CD14-positive monocyte (primary cell): Measurements from ENCODE around the gene MORN1. TPM values are rescaled to one million over a fixed set of nuclear protein-coding genes. Genes with fewer than 3 reads are reported as not detected.

Experiments
- DNase-seq, 3 donors: peaks; one replicate each; pipeline ENCODE4 v3.0.0-alpha.2; 2011 to 2022
- H2AFZ ChIP-seq: 2 replicates; pipeline ENCODE4 v1.6.0; 2012; ENCODE audit warnings: mild to moderate bottlenecking, low read depth, low read length, inconsistent platforms; ENCODE audit not compliant: insufficient read depth, poor library complexity, severe bottlenecking
- H3K27ac ChIP-seq, 2 donors: 1 replicate in 1 of 2; 2 replicates in 1 of 2; pipeline ENCODE4 v1.5.1; 2012 to 2013; ENCODE audit warnings: low read length in 2 of 2, control low read depth in 1 of 2, inconsistent platforms in 1 of 2, low read depth in 1 of 2, mild to moderate bottlenecking in 1 of 2
- H3K27me3 ChIP-seq, 2 donors: one replicate each; pipeline versions ENCODE4 v1.6.0 to v1.6.1; 2011 to 2013; ENCODE audit warnings: low read length in 2 of 2; ENCODE audit not compliant: control insufficient read depth in 2 of 2, insufficient read depth in 2 of 2
- H3K36me3 ChIP-seq, 2 donors: replicated peaks in 1 of 2; 1 replicate in 1 of 2; 2 replicates in 1 of 2; pipeline versions ENCODE4 v1.5.1 to v1.6.1; 2012 to 2013; ENCODE audit warnings: low read length in 2 of 2, control low read depth in 1 of 2, inconsistent platforms in 1 of 2, mild to moderate bottlenecking in 1 of 2; ENCODE audit not compliant: insufficient read depth in 2 of 2, control insufficient read depth in 1 of 2
- H3K4me1 ChIP-seq, 2 donors: 1 replicate in 1 of 2; 2 replicates in 1 of 2; pipeline versions ENCODE4 v1.5.1 to v1.6.1; 2012 to 2013; ENCODE audit warnings: low read length in 2 of 2, control low read depth in 1 of 2, inconsistent platforms in 1 of 2, mild to moderate bottlenecking in 1 of 2, moderate library complexity in 1 of 2; ENCODE audit not compliant: insufficient read depth in 2 of 2, control insufficient read depth in 1 of 2
- H3K4me2 ChIP-seq: replicated peaks from 2 replicates; pipeline ENCODE3; 2012; ENCODE audit warnings: low read length, moderate library complexity, mild to moderate bottlenecking; ENCODE audit not compliant: poor library complexity, severe bottlenecking; ENCODE audit errors: extremely low read depth
- H3K4me3 ChIP-seq, 3 experiments: fragments of 200-600 bp in 1 of 3; sonication (generic) in 1 of 3; replicated peaks in 1 of 3; 1 replicate in 2 of 3; 2 replicates in 1 of 3; pipeline ENCODE4 v1.5.1; 2011 to 2013; ENCODE audit warnings: low read length in 3 of 3, mild to moderate bottlenecking in 3 of 3, control low read depth in 2 of 3, low read depth in 2 of 3, inconsistent platforms in 1 of 3, moderate library complexity in 1 of 3
- H3K79me2 ChIP-seq: 2 replicates; pipeline ENCODE4 v1.6.0; 2012; ENCODE audit warnings: mild to moderate bottlenecking, control low read depth, inconsistent platforms, low read length, moderate library complexity; ENCODE audit not compliant: insufficient read depth
- H3K9ac ChIP-seq: 2 replicates; pipeline ENCODE4 v1.6.0; 2017; ENCODE audit warnings: low read length, mild to moderate bottlenecking; ENCODE audit not compliant: insufficient read depth, poor library complexity, severe bottlenecking
- H3K9me3 ChIP-seq, 2 donors: replicated peaks in 1 of 2; 1 replicate in 1 of 2; 2 replicates in 1 of 2; pipeline versions ENCODE4 v1.5.1 to v1.6.1; 2012 to 2013; ENCODE audit warnings: low read length in 2 of 2, control low read depth in 1 of 2; ENCODE audit not compliant: control insufficient read depth in 1 of 2, insufficient read depth in 1 of 2
- H4K20me1 ChIP-seq: 2 replicates; pipeline ENCODE4 v1.6.0; 2012; ENCODE audit warnings: mild to moderate bottlenecking, low read length, control low read depth, moderate library complexity; ENCODE audit not compliant: insufficient read depth
- H3K27ac Mint-ChIP-seq, 7 donors: one replicate each; pipeline ENCODE4 v1.8.0; 2020; ENCODE audit warnings: mild to moderate bottlenecking in 7 of 7, mixed read lengths in 7 of 7, moderate library complexity in 6 of 7, inconsistent platforms in 2 of 7
- H3K27me3 Mint-ChIP-seq, 3 donors: one replicate each; pipeline ENCODE4 v1.8.0; 2021 to 2022; ENCODE audit warnings: low read depth in 3 of 3, mild to moderate bottlenecking in 3 of 3, mixed read lengths in 3 of 3, moderate library complexity in 3 of 3, inconsistent platforms in 1 of 3
- H3K36me3 Mint-ChIP-seq, 2 donors: one replicate each; pipeline ENCODE4 v1.8.0; 2020; ENCODE audit warnings: mixed read lengths in 2 of 2, inconsistent platforms in 1 of 2, mild to moderate bottlenecking in 1 of 2
- H3K4me1 Mint-ChIP-seq: one replicate; pipeline ENCODE4 v1.8.0; 2020; ENCODE audit warnings: mild to moderate bottlenecking, mixed read lengths
- H3K4me3 Mint-ChIP-seq, 2 donors: one replicate each; pipeline ENCODE4 v1.8.0; 2020; ENCODE audit warnings: mild to moderate bottlenecking in 2 of 2, mixed read lengths in 2 of 2, moderate library complexity in 1 of 2
- H3K9me3 Mint-ChIP-seq, 7 donors: one replicate each; pipeline ENCODE4 v1.8.0; 2020 to 2022; ENCODE audit warnings: mixed read lengths in 7 of 7, mild to moderate bottlenecking in 6 of 7, moderate library complexity in 6 of 7, inconsistent platforms in 2 of 7
- WGBS: methylation state at CpG from one replicate; pipeline ENCODE4 v1.1.5; 2013; ENCODE audit warnings: missing lambda C conversion rate; ENCODE audit not compliant: insufficient coverage; 5-methylcytosine and 5-hydroxymethylcytosine counted together
- intact Hi-C, 2 donors: fragments of 100-400 bp; cut with micrococcal nuclease; formaldehyde crosslinking; loops; one replicate each; pipeline versions ENCODE4 v1.15.0 to v1.15.1; 2023
- polyA plus RNA-seq, 3 donors: library from polyadenylated mRNA; depleted of rRNA in 1 of 3; unstranded in 2 of 3; stranded (reverse) in 1 of 3; fragments of 300-500 nt in 2 of 3; fragments of >200 nt in 1 of 3; fragmentation: Illumina TruSeq in 2 of 3; gene quantifications; 1 replicate in 2 of 3; 2 replicates in 1 of 3; pipeline ENCODE4 v1.2.3, GENCODE V29; 2012 to 2021
- TF ChIP-seq, protein P1 (sequence below): fragments of 200-600 bp; IDR thresholded peaks from one replicate; pipeline ENCODE4 v1.8.0; 2022; ENCODE audit warnings: antibody characterized with exemption, mild to moderate bottlenecking

The MORN1 gene
- polyA plus RNA-seq, 3 donors = 1.5 to 3.0 (median 1.7) TPM

DNA sequence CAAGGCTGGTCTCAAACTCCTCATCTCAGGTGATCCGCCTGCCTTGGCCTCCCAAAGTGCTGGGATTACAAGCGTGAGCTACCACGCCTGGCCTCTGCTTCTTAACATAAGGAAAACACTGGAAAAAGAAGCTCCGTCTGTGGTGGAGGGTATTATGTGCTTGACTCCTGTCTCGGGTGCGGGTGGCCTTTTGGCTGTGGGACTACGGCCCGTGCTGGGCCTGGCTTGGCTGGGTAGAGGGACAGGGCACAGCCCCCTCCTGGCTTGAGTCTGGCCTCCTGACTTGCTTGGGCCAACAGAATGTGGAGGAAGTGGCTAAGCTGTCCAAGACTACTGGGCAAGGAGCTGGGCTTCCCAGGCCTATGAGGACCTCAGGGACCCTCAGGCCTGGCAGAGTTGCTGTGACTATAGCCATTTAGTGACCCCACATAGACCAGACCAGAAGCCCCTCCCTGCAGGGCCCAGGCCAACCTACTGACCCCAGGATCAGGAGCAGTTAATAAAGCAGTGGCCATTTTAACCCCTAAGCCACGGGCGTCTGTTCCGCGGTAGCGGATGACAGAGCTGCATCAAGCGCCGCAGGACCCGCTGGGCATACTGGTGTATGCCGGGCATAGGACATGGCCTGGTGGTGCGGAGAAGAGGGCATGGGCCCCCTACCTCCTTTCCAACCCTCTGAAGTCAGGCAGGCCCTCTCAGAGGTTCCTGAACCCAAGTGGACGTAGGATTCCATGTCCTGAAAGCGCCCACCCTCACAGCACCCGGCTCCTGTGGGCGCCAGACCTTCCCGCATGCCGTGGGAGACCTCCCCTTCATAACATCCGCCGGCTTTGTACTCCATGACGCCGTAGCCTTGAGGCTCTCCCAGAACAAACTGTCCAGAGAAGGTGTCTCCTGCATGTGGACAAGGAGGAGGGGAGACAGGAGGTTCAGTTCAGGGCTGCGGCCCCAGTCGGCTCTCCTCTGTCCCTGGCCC, 4.4 kb downstream of the MORN1 start:
- no peak overlapping the region for H3K4me3 Mint-ChIP-seq
- WGBS = 98% methylated on average over 13 of the region's 30 CpGs
- Histone ChIP-seq H3K4me2 (no peak overlapping the region), H3K4me1 (peaks cover 5 to 11% of the 10 kb centered on the region in 2 donors), H2AFZ (no peak overlapping the region), H3K79me2 (peaks cover under 1% of the 10 kb centered on the region), H4K20me1 (no peaks in the 10 kb centered on the region), H3K9ac (no peak overlapping the region), H3K4me3 (no peak overlapping the region), H3K27ac (no peak overlapping the region), H3K9me3 (no peaks in the 10 kb centered on the region), H3K27me3 (no peaks in the 10 kb centered on the region), H3K36me3 (no peaks in the 10 kb centered on the region)
- no peaks in the 10 kb centered on the region for H3K36me3 Mint-ChIP-seq
- H3K27ac Mint-ChIP-seq = peak overlapping the region in 1 of 7 donors; percentile 55
- no peaks in the 10 kb centered on the region for H3K9me3 Mint-ChIP-seq
- H3K4me1 Mint-ChIP-seq = peaks cover 9% of the 10 kb centered on the region
- intact Hi-C loops = no loop called here
- TF ChIP-seq, protein P1, sequence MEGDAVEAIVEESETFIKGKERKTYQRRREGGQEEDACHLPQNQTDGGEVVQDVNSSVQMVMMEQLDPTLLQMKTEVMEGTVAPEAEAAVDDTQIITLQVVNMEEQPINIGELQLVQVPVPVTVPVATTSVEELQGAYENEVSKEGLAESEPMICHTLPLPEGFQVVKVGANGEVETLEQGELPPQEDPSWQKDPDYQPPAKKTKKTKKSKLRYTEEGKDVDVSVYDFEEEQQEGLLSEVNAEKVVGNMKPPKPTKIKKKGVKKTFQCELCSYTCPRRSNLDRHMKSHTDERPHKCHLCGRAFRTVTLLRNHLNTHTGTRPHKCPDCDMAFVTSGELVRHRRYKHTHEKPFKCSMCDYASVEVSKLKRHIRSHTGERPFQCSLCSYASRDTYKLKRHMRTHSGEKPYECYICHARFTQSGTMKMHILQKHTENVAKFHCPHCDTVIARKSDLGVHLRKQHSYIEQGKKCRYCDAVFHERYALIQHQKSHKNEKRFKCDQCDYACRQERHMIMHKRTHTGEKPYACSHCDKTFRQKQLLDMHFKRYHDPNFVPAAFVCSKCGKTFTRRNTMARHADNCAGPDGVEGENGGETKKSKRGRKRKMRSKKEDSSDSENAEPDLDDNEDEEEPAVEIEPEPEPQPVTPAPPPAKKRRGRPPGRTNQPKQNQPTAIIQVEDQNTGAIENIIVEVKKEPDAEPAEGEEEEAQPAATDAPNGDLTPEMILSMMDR = no peak
- DNase-seq = no peak
- H3K27me3 Mint-ChIP-seq = peaks cover 0 to 3% (median 0%) of the 10 kb centered on the region in 3 donors

DNA sequence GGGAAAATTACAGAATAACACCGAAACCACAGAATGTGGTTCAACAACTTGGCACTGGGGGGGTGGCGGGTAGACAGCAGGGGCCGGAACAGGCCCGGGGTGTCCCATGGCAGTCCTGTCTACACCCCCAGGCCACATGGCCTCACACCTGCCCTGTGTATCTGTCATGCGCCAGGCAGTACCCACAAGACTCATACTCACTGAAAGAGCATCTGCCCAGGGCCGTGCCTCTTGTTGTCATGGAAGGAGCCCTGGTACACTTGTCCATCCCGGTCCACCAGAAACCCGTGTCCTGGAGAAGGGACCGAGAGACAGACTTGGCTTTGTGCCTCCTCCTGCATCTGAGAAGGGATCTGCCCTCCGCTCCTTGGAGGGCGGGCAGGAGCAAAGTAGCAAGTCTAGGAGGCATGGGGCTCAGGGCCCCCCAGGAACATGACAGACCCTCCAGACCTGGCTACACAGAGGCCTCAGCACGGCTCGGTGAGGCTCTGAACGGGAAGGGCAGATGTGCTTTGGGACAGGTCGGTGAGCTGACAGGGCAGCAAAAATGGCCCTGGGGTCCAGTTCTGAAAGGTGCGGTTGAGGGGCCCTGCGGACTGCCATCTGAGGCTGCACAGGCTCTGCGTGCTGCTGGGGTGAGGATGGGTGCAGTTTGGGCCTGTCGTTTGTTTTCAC, 5.6 kb downstream of the MORN1 start:
- Histone ChIP-seq H3K4me1 (peaks cover 3 to 6% of the 10 kb centered on the region in 2 donors), H3K79me2 (no peaks in the 10 kb centered on the region), H3K9ac (no peak overlapping the region), H2AFZ (no peak overlapping the region), H3K27ac (no peak overlapping the region), H3K27me3 (no peaks in the 10 kb centered on the region), H3K36me3 (no peaks in the 10 kb centered on the region), H3K4me3 (no peak overlapping the region), H3K9me3 (no peaks in the 10 kb centered on the region), H3K4me2 (no peak overlapping the region), H4K20me1 (no peaks in the 10 kb centered on the region)
- Mint-ChIP-seq H3K4me1 (peaks cover 7% of the 10 kb centered on the region), H3K4me3 (no peak overlapping the region), H3K27me3 (peaks cover 0 to 3% (median 0%) of the 10 kb centered on the region in 3 donors), H3K9me3 (no peaks in the 10 kb centered on the region), H3K27ac (peak overlapping the region in 1 of 7 donors; percentile 32), H3K36me3 (no peaks in the 10 kb centered on the region)
- TF ChIP-seq, protein P1 = no peak
- intact Hi-C loops = no loop called here
- 95% methylated on average over 18 of the region's 19 CpGs for WGBS
- DNase-seq = no peak
